ENCODE results near the gene JMJD8. TPM values are rescaled to one million over a fixed set of nuclear protein-coding genes. Genes with fewer than 3 reads are reported as not detected.
A peak's percentile ranks its signal among the peaks of the same experiment; 100 is the strongest.

The JMJD8 gene
- polyA plus RNA-seq, 1 donor (not counting 4 experiments of a cell fraction or from before 2014, with no cell fraction given): 20.1 TPM

- Histone ChIP-seq H3K9me1 (ENCODE audit: control insufficient read depth, extremely low read depth, insufficient read depth, low read length) (no peaks in the 10 kb centered on the region), H3K4me2 (ENCODE audit: control insufficient read depth, extremely low read depth, insufficient read depth, low read depth, low read length) (peak overlapping the region; percentile 86), H3K9ac (ENCODE audit: control insufficient read depth, extremely low read depth, insufficient read depth, low read length) (peak overlapping the region; percentile 82), H3K4me1 (ENCODE audit: control insufficient read depth, extremely low read depth, insufficient read depth, low read length) (peaks cover 45% of the 10 kb centered on the region), H4K20me1 (ENCODE audit: control insufficient read depth, extremely low read depth, insufficient read depth, low read length) (peaks cover 16% of the 10 kb centered on the region), H2AFZ (ENCODE audit: control insufficient read depth, low read length) (no peak overlapping the region), H3K4me3 (ENCODE audit: control insufficient read depth in 2 of 3, extremely low read depth in 1 of 3, insufficient read depth in 2 of 3, low read depth in 1 of 3, low read length in 3 of 3) (peak overlapping the region; percentile 56 to 89 (median 88)), H3K79me2 (ENCODE audit: control insufficient read depth, insufficient read depth, low read length) (peaks cover 37% of the 10 kb centered on the region), H3K36me3 (ENCODE audit: control insufficient read depth in 2 of 2, extremely low read depth in 1 of 2, insufficient read depth in 2 of 2, low read length in 2 of 2) (peaks cover 10 to 29% of the 10 kb centered on the region in 2 experiments), H3K27me3 (ENCODE audit: control insufficient read depth, extremely low read depth, insufficient read depth, low read length) (no peaks in the 10 kb centered on the region), H3K27ac (ENCODE audit: control insufficient read depth, insufficient read depth, low read length) (peak overlapping the region; percentile 64), H3K9me3 (ENCODE audit: control insufficient read depth, low read depth, low read length) (no peaks in the 10 kb centered on the region)
- DNase-seq (ENCODE audit: low read depth, low spot score) (no peak), FAIRE-seq (no peak)
- dilution Hi-C loops (cut with MboI; ENCODE audit: extremely low pct_ligation_motif_present, low sequenced_read_pairs): no loop called here
- TF ChIP-seq EZH2 (IDR thresholded peaks at IDR 0.05; ENCODE audit: low read length) (no peak), CTCF (optimal IDR thresholded peaks at IDR 0.05 in 1 of 3, IDR thresholded peaks at IDR 0.05 in 1 of 3, conservative IDR thresholded peaks at IDR 0.05 in 1 of 3; ENCODE audit: extremely low read depth in 1 of 3, insufficient read depth in 2 of 3, low read length in 3 of 3) (peak in 1 of 3 experiments; percentile 39)
Observed at GRCh38 chr16:680967-681745, 3.0 kb downstream of the JMJD8 start.

GRCh38 chr16:680625-680945, 3.5 kb downstream of the JMJD8 start:
- H3K9me1 ChIP-seq (ENCODE audit: control insufficient read depth, extremely low read depth, insufficient read depth, low read length): no peaks in the 10 kb centered on the region
- H3K9ac ChIP-seq (ENCODE audit: control insufficient read depth, extremely low read depth, insufficient read depth, low read length): peak overlapping the region; percentile 82
- peaks cover 37% of the 10 kb centered on the region for H3K79me2 ChIP-seq (ENCODE audit: control insufficient read depth, insufficient read depth, low read length)
- H2AFZ ChIP-seq (ENCODE audit: control insufficient read depth, low read length): no peak overlapping the region
- peaks cover 16% of the 10 kb centered on the region for H4K20me1 ChIP-seq (ENCODE audit: control insufficient read depth, extremely low read depth, insufficient read depth, low read length)
- H3K9me3 ChIP-seq (ENCODE audit: control insufficient read depth, low read depth, low read length): no peaks in the 10 kb centered on the region
- FAIRE-seq (no peak), DNase-seq (ENCODE audit: low read depth, low spot score) (no peak)
- peaks cover 10 to 27% of the 10 kb centered on the region in 2 experiments for H3K36me3 ChIP-seq (ENCODE audit: control insufficient read depth in 2 of 2, extremely low read depth in 1 of 2, insufficient read depth in 2 of 2, low read length in 2 of 2)
- dilution Hi-C loops (cut with MboI; ENCODE audit: extremely low pct_ligation_motif_present, low sequenced_read_pairs): no loop called here
- no peaks in the 10 kb centered on the region for H3K27me3 ChIP-seq (ENCODE audit: control insufficient read depth, extremely low read depth, insufficient read depth, low read length)
- TF ChIP-seq CTCF (optimal IDR thresholded peaks at IDR 0.05 in 1 of 3, IDR thresholded peaks at IDR 0.05 in 1 of 3, conservative IDR thresholded peaks at IDR 0.05 in 1 of 3; ENCODE audit: extremely low read depth in 1 of 3, insufficient read depth in 2 of 3, low read length in 3 of 3) (no peak), EZH2 (IDR thresholded peaks at IDR 0.05; ENCODE audit: low read length) (no peak)
- H3K4me2 ChIP-seq (ENCODE audit: control insufficient read depth, extremely low read depth, insufficient read depth, low read depth, low read length): peak overlapping the region; percentile 86
- H3K27ac ChIP-seq (ENCODE audit: control insufficient read depth, insufficient read depth, low read length): peak overlapping the region; percentile 64
- peaks cover 47% of the 10 kb centered on the region for H3K4me1 ChIP-seq (ENCODE audit: control insufficient read depth, extremely low read depth, insufficient read depth, low read length)
- peak overlapping the region; percentile 56 to 89 (median 88) for H3K4me3 ChIP-seq (ENCODE audit: control insufficient read depth in 2 of 3, extremely low read depth in 1 of 3, insufficient read depth in 2 of 3, low read depth in 1 of 3, low read length in 3 of 3)

Data from keratinocyte (primary cell).